ENCODE data around the gene FBXO42. TPM values are rescaled to one million over a fixed set of nuclear protein-coding genes. Genes with fewer than 3 reads are reported as not detected.
A peak's percentile ranks its signal among the peaks of the same experiment; 100 is the strongest.

Gene FBXO42
- total and polyA plus RNA-seq, 2 of the 13 experiments (the other 11 are each of a cell fraction or from before 2014, with no cell fraction given): 7.6 to 17.5 TPM

GRCh38 chr1:16367258-16367967 lies 15.1 kb upstream of the FBXO42 start (continued):
- TF ChIP-seq TOE1 (CRISPR knock-in tag; IDR thresholded peaks at IDR 0.05) (no peak), AKNA (CRISPR knock-in tag; IDR thresholded peaks at IDR 0.05; ENCODE audit: borderline replicate concordance) (peak; percentile 31; the same call in 1 of the 2 replicates), CEBPG (CRISPR knock-in tag; IDR thresholded peaks at IDR 0.05) (no peak), SALL2 (CRISPR knock-in tag; IDR thresholded peaks at IDR 0.05) (peak; percentile 72; the same call in 1 of the 2 replicates), MLLT10 (CRISPR knock-in tag; IDR thresholded peaks at IDR 0.05) (no peak), ZBTB39 (CRISPR knock-in tag; IDR thresholded peaks at IDR 0.05) (no peak), ZNF124 (CRISPR knock-in tag; IDR thresholded peaks at IDR 0.05) (peak; percentile 63), ZNF274 (CRISPR knock-in tag; IDR thresholded peaks at IDR 0.05) (peak; percentile 18; the same call in 1 of the 2 replicates), CHD4 (IDR thresholded peaks at IDR 0.05; ENCODE audit: borderline replicate concordance, low read length) (no peak), ZMAT3 (CRISPR knock-in tag; conservative IDR thresholded peaks at IDR 0.05) (peak; percentile 64; the same call in 1 of the 2 replicates), KDM5A (IDR thresholded peaks at IDR 0.05; ENCODE audit: borderline replicate concordance, low read length) (peak; percentile 77), NR1H2 (CRISPR knock-in tag; IDR thresholded peaks at IDR 0.05; ENCODE audit: borderline replicate concordance, low read depth) (no peak), ATF7-NPFF (CRISPR knock-in tag; IDR thresholded peaks at IDR 0.05; ENCODE audit: low read depth) (peak; percentile 12; the same call in 1 of the 2 replicates), ZNF24 (IDR thresholded peaks at IDR 0.05) (no peak), ZNF703 (CRISPR knock-in tag; IDR thresholded peaks at IDR 0.05; ENCODE audit: borderline replicate concordance) (no peak), THAP11 (CRISPR knock-in tag; IDR thresholded peaks at IDR 0.05) (0 out of 2 replicates have a peak, but pooled peaks have one; percentile 72), KDM3A (CRISPR knock-in tag; IDR thresholded peaks at IDR 0.05; ENCODE audit: low read depth) (no peak; the same call in 1 of the 2 replicates), CCAR2 (optimal IDR thresholded peaks at IDR 0.05; ENCODE audit: low read depth, low read length) (no peak), NR2C2 (CRISPR knock-in tag; IDR thresholded peaks at IDR 0.05; ENCODE audit: borderline replicate concordance) (no peak), ZNF749 (CRISPR knock-in tag; IDR thresholded peaks at IDR 0.05; ENCODE audit: borderline replicate concordance) (no peak), ZNF75D (CRISPR knock-in tag; IDR thresholded peaks at IDR 0.05; ENCODE audit: borderline replicate concordance) (no peak)
- TF ChIP-seq, protein P1, sequence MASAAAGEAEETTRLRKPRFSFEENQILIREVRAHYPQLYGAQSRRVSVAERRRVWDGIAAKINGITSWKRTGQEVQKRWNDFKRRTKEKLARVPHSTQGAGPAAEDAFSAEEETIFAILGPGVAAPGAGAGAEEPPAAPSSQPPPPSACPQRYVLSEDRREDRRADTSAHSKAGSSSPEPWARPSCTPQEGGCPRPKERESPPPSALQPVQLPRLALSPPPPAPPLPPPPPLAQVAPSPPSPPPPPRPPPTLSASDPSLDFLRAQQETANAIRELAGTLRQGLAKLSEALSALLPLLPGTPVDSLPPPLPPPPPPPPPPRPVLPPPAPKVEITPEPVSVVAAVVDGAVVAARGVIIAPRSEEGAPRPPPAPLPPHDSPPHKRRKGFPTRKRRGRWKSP (CRISPR knock-in tag; IDR thresholded peaks at IDR 0.05): peak; percentile 67; the same call in 1 of the 2 replicates
